Limb (tissue), 2 donors: ENCODE results near the gene DYNC1I1.

Experiments used
- DNase-seq, 2 donors: peaks; one replicate each; pipeline ENCODE4 v3.0.0-alpha.2; 2016; ENCODE audit errors: extremely low spot score in 2 of 2

Gene DYNC1I1

DNA sequence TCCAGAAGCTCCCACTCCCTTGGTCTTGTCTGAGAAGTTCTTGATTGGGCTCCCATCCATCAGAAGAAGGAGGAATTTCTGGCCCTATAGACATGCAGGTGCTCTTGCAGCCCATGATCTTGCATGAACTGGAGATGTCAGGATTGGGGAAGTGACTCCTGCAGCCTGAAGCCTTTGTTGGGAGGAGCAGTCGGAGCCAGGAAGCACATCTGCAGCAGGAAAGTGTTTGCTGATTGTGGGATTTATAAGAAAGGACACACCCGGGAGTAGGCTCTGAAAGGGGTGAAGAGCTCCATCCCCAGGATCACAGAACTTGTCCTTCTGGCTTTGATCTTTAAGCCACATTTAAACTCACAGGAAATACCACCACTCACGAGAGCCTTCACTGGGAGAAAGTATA is 185.2 kb downstream of the DYNC1I1 start:
- DNase-seq: no peak

DNA sequence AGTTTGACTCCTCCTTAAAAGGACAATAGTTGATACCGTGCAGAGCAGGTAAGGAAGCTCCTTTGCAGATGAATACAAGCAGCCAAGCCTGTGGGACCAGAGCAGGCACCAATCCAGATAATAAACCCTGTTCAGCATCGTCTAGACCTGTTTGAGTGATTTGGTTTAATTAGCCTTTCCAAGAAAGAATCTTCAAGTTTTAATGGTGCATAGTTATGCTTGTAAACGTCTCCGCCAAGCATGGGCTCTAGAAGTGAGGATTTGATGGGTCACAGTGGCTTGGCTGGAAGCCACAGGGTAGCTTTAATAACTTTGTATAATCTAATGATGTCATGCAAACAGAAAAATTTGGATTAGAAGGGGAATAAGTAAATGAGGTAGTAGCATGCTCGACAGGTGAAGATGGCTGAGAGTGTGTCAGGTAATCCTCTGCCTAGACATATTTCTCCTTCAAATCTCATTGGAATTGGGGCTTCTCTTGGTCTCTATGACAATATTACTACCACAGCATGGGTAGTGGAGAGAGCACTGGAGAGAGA is 188.4 kb downstream of the DYNC1I1 start:
- no peak for DNase-seq

DNA sequence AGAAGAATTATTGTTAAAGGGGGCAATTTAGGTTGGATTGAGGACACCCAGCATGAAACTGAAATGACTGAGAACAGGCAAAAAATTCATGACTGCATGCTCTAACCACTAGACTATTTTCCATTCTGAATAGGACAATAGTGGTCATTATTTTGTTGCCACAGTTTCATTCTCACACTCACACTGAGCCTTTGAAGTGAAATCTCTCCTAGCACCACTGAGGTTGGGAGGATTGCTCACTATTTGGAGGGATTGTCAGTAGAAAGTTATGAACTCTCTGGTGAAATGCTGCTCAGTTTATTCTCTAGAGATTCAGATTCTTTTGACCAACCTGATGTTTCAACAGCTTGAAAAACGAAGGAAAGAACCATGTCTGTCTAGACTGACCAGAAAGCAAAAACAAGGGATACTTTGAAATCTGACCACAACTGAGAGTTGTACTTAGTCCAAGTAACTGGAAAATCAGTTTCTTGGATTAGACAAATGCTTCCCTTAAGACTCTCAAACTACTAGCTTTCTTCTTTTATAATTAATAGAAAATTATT is 191.2 kb downstream of the DYNC1I1 start:
- no peak for DNase-seq

DNA sequence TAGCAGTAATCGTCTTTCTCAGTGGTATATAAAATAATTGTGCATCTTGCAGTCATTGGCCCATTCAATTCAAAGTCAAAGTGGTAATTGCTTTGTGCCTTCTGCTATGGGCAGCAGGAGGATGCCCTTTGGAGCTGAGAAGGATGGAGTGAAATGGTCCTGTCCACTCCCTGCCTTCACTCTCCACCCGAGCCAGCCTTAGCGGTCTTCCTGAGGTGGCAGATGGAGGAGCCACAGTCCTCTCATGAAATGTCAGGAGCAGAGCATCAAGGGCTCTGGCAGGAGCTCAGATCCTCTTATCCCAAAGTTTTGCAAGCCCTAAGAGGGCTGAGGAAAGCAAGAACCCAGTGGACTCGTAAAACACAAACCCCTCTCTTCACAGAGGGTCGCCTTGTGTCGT is 199.4 kb downstream of the DYNC1I1 start:
- no peak for DNase-seq

DNA sequence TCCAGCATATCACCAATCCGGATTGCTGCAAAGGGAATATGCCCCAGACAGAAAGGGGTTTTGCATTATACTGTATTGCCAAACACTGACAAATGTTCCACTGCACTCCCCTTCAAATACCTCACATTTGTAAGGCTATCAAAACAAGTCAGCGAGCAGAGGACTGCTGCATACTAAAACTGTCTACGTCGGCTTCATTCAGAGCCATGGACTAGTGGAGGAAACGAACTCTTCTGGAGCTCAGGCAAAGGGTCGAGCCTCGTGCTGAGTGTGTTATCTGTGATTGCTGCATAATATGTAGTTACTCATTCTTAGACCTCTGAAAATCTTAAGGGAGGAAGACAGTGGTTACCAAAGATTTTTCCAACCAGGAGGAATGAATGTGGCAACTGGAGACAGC is 200.2 kb downstream of the DYNC1I1 start:
- DNase-seq: no peak

DNA sequence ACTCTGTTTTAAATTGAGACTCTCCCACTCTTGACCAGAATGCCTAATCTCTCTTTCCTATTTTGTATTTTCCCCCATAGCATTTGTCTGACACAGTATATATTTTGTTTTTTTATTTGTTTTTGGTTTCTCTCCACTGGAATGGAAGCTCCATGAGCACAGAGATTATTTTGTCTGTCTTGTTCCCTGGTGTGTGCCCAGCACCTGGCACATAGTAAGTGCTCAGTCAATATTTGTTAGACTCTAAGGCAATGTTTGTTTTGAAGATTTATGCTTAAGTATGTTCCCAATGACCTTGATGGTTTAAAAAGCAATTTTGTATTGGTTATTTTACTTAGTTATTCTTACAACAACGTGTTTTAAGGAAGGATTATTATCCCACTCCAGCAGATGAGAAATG is 201.8 kb downstream of the DYNC1I1 start:
- no peak for DNase-seq

DNA sequence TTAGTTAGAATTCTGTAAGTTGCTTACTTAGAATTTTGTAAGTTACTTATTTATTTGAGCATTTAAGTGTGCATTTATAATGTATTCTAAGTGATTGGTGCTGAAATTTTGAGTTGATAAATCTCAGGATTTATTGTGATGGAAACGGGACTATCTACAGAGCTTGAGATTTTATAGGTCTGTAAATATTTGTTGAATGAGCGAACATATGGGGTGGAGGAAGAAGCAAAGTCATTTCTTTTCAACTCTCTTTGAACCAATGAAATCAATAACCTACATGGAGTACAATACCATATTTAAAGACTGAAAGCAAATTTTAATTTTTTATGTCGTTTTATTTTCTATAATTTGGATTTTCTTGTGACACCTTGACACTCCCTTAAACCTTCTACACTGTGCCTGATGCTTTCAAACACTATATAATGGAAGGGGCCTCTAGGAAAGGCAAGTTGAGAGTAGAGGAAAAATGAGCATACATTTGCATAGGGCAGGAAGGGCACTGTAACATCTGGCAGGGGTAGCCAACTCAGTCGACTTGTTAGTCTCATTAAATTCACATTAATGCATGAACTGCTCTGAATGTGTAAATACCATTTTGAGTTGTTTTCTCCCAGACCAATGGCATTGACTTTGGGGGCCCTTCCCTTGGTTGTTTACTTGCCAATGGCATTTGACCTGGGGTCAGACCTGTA is 204.2 kb downstream of the DYNC1I1 start:
- DNase-seq: no peak

DNA sequence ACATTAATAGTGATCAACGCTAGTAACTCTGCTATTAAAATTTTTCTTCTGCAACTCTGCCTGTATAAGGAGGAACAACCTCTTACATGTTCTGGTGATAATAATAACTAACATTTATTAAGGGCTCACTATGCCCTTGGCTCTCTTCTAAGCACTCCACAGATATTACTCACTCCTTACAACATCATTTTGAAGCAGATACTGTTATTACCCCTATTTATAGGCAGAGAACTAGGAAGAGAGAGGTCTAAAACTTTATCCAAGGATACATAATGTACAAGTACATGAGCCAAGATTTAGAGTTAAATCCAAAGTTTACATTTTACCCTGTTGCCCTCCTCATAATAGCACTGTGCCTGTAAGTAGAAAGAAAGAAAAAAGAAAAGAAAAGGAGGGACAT is 205.6 kb downstream of the DYNC1I1 start:
- no peak for DNase-seq

DNA sequence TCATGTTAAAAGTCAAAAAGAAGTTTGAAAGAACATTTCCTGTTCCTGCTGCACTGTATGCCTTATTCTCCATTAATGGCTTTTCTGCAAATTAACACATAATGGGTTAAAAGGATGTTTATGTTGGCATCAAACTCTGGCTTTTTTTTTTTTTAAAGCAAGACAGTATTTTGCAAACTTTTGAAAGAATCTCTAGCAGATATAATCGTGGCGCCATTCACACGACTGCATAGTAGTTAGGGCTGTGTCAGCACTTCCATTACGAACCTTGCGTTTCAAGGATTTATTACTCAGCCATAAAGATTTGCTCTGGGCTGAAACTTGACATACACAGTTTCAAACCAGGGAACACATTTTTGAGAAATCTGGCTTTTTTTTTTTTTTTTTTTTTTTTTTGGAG is 207.8 kb downstream of the DYNC1I1 start:
- DNase-seq: no peak

DNA sequence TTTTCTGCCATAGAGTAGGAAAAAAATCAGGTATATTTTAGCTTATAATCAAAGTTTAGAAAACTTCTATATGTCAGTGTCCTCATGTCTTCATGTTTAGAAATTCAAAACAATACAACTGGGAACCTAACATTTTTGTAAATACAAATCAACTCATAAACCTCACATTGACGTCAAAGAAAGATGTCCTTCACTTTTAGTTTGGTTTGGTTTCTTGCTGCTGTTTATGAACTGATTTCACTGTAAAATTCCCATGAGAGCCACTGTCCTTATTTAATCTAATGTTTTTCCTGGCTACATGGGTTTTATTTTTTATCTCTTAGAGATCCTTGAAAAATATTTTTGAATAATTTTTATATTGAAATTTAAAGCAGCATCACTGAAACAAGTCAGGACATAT is 208.4 kb downstream of the DYNC1I1 start:
- DNase-seq: no peak

DNA sequence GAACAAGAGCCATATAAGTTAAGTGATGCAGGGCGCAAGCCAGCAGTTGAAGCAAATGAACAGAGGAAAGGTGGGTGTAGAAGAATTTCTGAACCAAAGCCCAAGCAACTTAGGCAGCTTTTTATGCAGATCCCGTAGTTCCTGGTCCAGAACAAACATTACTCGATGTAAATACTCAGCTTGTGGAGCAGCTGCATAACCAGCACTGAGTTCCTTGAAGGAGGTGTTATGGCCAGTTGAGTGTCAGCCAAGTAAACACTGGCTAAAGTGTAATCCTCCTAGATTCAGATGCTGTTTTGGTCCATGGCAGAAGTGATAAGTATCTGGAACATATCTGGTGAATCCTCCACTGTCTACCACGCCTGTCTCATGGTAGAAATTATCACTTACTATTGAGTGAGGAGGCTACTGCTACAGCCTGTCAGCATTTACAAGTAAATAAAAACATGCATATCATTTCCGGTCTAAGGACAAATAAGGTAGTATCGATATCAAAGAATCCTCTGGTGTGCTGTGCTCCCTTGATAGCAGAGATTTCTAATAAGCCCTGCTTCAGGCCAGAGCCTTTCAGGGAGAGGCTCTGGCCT is 213.9 kb downstream of the DYNC1I1 start:
- no peak for DNase-seq

DNA sequence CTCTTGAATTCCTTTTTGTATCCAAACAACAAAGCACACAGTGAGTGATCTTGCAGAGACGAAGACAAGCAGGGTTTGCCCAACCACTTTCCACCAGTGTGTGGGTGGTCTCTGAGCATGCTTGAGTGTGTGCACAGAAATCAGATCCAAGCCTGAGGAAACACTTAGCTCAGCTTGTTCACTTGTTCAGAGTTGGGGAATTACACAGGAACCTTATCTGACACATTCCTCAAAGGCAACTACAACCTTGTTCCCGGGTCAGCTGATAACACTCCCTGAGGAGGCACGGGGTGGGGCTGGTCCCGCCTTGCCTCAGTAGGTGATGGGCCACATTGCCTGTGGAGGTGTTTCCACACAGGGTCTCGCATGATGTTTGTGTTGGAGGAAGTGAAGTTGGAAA is 216.9 kb downstream of the DYNC1I1 start:
- no peak for DNase-seq

DNA sequence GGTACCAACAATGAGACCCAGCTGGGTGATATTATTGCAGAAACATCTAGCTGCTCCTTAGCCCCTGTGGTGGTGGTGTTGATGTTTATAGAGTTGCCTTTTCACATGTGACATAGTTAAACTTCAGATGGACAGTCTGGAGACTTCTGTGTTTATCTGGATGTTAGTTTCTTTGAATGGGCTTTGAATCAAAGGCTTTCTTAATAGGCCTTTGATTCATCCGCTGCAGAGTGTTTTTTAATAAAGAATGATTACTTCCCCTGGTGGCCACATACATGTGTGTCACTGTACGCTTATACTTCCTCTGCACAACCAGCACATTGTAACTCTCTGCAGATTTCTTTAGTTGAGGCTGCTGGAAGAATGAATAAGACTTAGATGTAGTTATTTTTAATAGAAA is 221.0 kb downstream of the DYNC1I1 start:
- DNase-seq: no peak

DNA sequence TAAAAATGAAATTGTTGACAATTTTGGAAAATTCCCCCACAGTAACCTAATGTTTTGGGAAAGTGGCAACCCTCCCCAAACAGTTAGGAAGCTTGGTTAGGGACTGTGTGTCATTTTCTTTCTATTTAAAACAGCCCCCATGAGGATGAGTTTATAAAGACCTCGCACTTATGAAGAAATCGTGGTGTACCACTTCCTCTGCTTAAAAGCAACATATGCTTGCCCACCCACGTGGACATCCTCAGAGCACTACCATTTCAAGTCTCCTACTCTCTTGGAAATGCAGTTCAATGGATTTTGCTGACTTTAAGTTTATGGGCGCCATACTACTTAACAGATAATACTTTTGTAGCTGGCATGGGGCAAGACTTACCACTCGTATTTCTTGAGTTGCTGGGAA is 223.8 kb downstream of the DYNC1I1 start:
- no peak for DNase-seq

DNA sequence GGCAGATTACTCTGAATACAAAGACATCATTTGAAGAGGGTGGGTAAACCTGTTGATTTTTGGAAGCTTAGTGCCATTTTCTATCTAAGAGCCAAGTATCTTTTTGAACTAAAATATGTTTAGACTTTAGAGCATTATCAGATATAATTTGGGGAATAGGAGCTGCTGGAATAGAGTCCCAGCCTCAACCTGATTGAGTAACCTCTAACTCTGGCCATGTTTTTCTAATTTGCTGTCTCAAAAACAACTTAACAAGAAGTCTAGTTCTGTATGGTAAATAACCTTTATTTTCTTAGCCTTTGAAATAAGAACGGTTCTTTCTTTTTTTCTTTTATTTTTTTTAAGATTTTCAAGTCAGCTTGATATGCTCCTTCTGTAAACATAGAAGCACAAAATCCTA is 224.5 kb downstream of the DYNC1I1 start:
- no peak for DNase-seq

DNA sequence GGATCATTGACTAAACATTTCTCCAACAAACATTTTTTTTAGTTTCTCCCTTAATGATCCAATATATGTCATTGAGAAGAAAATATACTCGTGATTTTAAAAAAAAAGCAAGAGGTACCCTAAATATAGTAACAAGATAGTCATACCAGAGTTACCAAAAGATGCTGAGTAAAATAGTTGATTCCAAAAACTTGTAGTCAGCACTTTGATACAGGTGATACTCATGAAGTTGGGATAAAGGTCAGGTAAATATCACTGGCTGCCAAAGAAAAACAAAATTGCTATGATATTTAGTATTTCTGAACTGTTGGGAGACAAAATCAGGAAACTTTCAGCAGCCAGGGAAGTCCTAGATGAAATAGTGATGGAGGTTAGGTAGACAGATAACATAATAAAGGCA is 225.3 kb downstream of the DYNC1I1 start:
- DNase-seq: no peak

DNA sequence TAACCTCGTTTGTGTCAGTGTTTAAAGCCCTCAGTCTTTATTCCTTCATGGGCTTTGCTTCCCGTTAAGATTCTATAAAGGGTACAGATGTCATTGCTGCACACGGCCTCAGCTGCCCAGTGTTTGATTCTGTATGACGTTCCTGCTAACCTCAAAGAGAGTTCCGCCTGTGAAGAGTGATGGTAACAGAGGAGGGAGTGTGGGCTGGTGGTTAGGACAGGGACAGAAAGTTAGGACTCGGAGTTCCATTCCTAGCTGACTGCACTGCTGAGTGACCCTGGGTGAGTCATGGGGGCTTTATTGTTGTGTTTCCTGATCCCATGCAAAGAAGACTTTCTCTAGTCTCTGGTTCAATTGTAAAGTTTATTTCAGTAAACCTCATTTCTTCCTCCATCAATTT is 227.1 kb downstream of the DYNC1I1 start:
- DNase-seq: no peak

DNA sequence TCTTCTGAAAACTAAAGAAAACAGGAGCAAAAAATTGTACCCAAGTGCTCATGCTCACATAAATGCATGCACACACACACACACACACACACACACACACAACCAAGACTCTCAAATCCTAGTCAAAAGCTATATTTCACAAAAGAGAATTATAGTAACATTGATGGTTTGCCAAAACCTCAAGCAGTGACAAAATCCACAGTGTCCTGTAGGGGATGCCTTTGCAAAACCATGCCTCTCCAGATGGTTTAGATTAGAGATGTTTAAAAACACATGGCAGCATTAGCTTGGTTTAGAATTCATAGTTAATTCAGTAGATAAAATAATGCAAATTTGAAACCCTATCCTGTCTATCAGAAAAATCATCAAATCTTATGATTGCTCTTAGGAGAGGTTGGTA is 232.2 kb downstream of the DYNC1I1 start:
- DNase-seq: peak in 1 of 2 donors; percentile 74

DNA sequence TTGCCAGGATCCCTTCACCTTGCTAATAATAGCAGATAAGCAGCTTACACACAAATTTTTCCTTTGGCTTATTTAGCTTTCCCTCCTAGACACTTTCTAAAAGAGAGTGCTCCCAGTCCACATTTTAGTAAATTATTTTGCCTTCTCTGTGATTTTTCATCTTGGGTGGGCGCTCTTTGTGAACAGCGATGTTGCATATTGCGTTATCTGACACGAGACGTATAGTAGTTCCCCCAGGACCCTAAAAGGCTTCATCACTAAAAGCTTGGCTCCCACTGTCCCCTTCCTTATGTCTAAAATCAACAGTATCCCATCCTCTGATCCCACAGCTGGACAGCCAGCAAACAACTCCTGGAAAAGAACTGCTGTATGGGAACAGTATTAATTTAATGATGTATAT is 232.9 kb downstream of the DYNC1I1 start:
- no peak for DNase-seq

DNA sequence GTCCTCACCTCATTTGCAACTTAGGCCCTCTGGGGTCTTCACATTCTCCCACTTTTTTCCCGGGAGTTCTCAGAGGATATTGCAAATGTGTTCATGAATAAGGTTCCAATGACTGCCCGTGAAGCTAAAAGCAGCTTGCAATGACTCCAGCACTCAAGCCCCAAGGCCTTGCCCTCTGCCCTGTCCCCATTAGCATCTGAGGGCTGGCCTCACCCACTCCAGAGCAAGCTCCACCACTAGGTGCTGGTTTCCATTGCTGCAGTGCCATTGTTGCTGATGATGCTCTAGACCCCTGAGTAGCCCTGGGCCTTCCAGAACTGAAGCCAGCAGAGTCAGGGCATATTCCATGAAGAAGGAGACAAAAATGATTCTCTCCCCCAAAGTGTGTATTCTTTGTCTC is 236.8 kb downstream of the DYNC1I1 start:
- no peak for DNase-seq

DNA sequence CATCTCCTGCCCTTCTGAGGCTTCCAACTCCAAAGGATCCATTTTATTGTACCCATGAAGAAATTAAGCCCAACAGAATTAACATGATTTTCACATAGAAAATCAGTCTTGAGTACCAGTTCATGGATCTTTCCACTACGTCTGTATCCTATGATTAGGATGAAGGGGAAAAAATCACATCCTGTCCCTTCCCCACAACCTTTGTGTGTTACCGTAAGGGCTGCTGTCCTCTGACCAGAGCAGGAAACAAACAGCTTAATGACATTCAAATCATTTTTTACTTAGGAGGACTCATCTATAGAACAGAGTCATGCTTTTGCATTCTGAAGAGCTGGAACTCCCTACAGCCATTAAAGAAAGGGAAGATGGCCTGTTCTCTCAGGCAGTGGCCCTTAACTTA is 241.5 kb downstream of the DYNC1I1 start:
- no peak for DNase-seq

DNA sequence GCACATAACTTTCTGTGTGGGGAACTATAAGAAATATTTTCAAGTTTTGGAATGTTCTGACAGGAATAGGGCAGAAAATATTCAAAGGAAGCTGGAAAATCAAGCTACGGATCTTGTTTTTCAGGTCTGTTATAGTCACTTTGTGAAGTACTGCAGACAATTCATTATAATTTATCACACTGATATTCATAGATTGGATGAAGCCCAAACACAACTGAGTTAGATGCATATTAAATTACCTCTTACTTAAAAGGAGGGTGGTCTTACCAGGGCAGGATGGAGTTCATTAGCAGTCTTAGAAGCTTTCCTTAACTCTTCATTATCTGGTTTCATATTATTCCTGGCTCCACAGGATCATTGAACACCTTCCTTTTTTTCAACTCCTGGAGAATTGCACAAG is 242.3 kb downstream of the DYNC1I1 start:
- no peak for DNase-seq

DNA sequence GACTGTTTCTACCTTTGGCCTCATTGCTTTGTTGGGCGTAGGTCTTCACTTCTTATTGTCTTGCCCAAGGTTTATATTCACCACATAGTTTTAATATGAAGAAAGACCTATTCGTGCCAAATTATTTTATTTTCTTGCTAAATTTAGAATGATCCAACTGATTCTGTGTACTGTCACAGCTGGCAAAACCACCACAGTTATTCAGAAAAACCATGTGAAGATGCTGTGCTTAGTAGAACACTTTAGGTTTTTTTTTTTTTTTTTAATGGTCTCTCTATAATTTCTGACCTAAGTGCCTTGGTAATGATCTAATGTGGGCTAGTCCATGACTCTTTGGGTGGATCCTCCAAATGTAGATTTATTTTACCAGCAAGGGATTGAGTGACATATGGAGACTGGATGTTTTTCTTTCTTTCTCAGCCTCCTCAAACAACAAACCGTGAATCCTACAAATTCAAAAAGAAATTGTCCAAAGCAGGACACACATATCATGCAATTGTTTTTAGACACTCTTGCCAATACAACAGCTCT is 243.8 kb downstream of the DYNC1I1 start:
- no peak for DNase-seq
